ENCODE measurements around the gene IMMP2L.
"Not testable (repeated sequence)": the region's sequence is repeated elsewhere in the genome, so short reads cannot be mapped to it uniquely, and the experiment has no call there.

Gene IMMP2L

DNA sequence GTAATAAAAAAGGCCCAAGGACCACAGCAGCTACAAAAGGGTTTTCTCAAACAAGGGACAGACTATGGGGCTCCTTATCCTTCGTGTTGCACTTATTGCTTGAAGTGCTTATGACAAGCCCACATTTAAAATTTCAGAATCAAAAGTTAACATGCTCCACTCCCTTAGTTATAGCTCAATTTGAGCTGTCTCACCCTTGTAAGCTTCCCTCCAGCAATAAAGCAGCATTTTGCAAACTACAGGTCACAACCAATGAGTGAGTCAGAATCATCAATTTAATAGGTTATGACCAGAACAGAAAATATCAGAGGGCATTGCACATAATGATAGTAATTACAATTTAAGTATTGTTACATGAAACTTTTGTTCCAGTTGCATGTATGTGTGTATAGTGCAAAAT, 53.0 kb downstream of the IMMP2L start:
- no peak for DNase-seq (ENCODE audit: low read depth)

DNA sequence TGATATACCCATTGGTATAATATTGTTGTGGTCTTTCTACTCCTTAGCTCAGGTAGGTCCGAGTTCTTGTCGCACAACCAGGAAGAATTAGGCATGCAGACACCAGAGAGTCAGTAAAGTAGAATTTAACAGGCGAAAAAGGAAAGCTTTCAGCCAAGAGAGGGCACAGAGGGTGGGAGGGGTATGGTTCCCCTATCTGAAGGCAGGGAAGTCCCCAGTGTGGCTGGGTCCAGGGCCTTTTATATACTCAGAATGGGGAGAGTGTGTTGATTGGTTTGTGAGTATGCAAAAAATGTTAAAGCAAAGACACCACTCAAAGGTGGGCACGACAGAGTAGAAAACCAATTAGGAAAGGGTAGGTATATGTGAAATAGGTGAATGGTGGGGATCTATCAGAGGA, 53.9 kb downstream of the IMMP2L start:
- no peak for DNase-seq (ENCODE audit: low read depth)

DNA sequence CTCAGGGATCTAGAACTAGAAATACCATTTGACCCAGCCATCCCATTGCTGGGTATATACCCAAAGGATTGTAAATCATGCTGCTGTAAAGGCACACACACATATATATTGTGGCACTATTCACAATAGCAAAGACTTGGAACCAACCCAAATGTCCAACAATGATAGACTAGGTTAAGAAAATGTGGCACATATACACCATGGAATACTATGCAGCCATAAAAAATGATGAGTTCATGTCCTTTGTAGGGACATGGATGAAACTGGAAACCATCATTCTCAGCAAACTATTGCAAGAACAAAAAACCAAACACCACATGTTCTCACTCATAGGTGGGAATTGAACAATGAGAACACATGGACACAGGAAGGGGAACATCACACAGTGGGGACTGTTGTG, 56.9 kb downstream of the IMMP2L start:
- DNase-seq (ENCODE audit: low read depth): not testable (repeated sequence)

DNA sequence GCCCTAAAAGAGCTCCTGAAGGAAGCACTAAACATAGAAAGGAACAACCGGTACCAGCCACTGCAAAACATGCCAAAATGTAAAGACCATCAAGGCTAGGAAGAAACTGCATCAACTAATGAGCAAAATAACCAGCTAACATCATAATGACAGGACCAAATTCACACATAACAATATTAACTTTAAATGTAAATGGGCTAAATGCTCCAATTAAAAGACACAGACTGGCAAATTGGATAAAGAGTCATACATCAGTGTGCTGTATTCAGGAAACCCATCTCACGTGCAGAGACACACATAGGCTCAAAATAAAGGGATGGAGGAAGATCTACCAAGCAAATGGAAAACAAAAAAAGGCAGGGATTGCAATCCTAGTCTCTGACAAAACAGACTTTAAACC, 60.5 kb downstream of the IMMP2L start:
- DNase-seq (ENCODE audit: low read depth): not testable (repeated sequence)

GRCh38 chr7:111499027-111499426, 63.3 kb downstream of the IMMP2L start:
- DNase-seq (ENCODE audit: low read depth): no peak

GRCh38 chr7:111498391-111499007, 63.8 kb downstream of the IMMP2L start:
- DNase-seq (ENCODE audit: low read depth): no peak

GRCh38 chr7:111495173-111495810, 67.0 kb downstream of the IMMP2L start:
- no peak for DNase-seq (ENCODE audit: low read depth)

DNA sequence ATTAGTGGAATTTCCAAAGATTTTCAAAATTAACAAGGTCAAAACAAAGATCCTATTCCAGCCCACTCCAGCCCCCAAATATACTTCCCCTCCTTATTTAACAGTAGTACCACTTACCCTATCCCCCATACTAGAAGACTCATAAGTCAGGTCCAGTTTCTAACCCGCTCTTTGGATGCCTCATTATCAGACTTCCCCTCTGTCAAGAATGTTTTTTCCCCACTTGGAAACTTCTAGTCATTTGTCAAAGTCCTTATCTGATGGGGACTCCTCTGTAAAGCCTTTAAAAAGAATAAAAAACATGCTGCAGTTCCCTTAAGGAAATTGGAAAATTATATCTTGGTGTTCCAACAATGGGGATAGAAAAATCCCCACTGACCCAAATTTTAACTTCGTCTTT, 70.1 kb downstream of the IMMP2L start:
- no peak for DNase-seq (ENCODE audit: low read depth)

DNA sequence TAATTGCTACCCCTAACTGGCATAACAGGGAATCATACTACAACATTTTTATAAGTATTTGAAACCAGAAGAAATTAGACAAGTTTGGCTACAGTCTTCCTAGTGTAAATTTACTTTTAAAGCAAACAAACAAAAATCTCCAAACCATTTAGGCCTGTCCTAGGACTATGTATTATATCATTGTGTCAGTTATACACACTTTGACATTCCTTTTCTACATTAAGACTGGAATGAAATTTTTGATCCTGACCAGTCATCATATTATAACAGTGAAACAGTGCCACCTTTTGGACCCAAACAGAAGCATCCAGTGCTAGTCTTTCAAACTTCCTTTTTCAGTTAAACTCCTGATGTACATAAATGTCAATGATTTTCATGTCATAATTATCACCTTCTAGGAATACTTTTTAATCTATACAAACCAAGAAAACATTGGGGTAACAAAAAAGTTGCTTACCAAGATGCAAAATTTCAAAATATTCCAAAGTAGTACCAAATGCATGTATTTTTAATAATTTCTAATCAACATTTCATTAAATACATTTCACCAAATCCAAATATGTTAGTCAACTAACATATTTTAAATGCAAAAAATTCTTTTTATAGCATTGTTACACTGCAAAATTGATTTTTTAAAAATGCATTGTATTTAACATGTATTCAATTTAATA, 75.7 kb downstream of the IMMP2L start:
- DNase-seq (ENCODE audit: low read depth): no peak

- DNase-seq (ENCODE audit: low read depth): no peak
These were observed 76.5 kb downstream of the IMMP2L start for GRCh38 chr7:111485701-111486380.

DNA sequence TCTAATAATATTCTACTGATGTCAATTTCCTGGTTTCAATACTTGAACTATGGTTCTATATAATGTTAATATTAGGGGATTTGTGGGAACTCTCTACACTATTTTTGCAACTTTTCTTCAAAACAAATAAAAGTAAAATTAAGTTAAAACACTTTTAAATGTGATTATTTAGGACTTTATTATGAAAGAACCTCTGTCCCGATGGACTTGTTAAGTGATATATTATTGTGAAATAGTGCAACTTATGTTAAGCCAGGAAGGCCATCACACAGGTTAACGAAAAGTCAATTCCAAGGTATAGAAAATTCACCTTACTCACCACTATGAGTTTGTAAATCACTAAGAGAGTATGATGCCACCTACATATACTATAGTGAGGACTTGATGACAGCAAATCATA, 79.2 kb downstream of the IMMP2L start:
- no peak for DNase-seq (ENCODE audit: low read depth)

DNA sequence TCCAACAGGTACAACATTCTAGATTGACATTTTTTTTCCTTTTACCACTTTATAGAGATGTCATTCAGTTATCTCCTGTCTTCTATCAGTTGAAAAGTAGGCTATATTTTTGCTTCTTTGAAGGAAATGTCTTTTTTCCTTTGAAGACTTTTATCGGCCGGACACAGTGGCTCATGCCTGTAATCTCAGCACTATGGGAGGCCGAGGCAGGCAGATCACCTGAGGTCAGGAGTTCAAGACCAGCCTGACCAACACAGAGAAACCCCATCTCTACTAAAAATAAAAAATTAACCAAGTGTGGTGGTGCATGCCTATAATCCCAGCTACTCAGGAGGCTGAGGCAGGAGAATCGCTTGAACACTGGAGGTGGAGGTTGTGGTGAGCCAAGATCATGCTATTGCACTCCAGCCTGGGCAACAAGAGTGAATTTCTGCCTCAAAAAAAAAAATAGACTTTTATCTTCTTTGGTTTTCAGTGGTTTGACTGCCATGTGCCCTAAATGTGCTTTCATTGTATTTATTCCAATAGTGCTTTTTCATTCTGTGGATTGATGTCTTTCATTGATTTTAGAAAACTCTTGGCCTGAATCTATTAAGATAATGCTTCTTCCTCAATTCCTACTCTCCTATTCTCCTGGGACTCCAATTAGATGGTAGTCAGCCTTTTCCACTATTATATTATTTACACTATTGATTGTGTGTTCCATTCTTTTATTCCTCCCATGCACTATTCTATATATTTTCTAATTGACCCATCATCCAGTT, 84.6 kb downstream of the IMMP2L start:
- DNase-seq (ENCODE audit: low read depth): no peak

DNA sequence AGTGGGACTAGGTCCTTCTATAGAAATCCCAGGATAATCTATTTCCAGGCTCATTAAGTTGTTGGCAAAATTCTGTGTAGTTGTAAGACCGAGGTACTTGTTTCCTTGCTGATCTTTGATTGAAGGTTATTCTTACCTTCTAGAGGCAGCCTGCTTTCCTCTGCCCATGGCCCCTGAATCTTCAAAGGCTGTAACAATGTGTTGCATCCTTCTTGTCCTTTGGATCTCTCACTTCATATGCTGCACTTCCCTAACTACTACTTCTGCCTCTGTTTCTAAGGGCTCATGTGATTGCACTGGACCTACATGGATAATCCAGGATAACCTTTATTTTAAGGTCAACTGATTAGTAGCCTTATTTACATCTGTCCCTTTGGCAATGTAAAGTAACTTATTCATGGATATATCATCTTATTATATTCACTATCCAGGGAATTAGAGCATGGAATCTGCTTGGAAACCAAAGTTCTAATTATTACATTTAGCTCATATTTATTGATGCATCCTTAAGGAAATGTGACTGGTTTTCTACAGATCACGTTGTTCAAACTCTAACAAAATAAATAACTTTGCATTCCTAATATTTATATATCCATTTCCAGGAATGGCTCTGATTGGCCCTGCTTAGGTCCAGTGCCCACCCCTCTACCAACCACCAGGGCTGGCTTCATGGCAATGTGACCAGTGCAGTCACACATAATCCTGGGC, 85.6 kb downstream of the IMMP2L start:
- DNase-seq (ENCODE audit: low read depth): no peak

- no peak for DNase-seq (ENCODE audit: low read depth)
These were observed 86.3 kb downstream of the IMMP2L start for GRCh38 chr7:111475959-111476358.

- no peak for DNase-seq (ENCODE audit: low read depth)
These were observed 86.9 kb downstream of the IMMP2L start for GRCh38 chr7:111475419-111475748.

DNA sequence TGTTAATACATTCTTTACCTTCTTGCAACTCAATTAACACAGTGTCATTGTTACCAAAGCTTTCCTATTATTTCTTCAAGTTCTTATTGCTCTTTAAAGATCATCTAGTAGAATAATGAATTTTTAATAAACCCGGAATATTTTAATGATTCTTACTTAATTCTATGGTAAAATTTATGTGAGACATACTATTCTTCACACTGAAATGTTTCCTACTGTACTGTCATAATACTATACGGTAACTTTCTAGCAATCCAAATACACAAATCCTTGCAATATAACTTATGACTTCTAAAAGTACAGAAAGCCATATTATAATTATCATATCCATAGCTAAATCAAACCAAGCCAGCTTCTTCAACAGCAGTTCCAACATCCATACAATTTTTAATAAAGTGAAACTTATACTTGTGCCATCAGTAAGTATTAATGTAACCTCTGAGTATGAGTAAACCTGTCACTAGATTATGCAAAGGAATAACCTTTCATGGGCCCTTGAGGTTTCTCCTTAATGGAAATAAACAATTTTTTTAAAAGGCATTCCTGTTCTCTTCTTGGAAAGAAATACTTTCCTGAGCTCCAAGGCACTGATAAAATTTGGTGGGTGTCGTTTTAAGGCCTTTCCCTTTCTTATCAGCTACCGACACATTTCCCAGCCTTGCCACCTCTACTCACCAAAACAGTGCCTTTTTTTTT, 87.4 kb downstream of the IMMP2L start:
- no peak for DNase-seq (ENCODE audit: low read depth)

GRCh38 chr7:111473449-111474198, 88.7 kb downstream of the IMMP2L start:
- DNase-seq (ENCODE audit: low read depth): no peak

- DNase-seq (ENCODE audit: low read depth): no peak
These were observed 91.3 kb downstream of the IMMP2L start for GRCh38 chr7:111470998-111471397.

- DNase-seq (ENCODE audit: low read depth): not testable (repeated sequence)
These were observed 92.4 kb downstream of the IMMP2L start for GRCh38 chr7:111469894-111470293.

DNA sequence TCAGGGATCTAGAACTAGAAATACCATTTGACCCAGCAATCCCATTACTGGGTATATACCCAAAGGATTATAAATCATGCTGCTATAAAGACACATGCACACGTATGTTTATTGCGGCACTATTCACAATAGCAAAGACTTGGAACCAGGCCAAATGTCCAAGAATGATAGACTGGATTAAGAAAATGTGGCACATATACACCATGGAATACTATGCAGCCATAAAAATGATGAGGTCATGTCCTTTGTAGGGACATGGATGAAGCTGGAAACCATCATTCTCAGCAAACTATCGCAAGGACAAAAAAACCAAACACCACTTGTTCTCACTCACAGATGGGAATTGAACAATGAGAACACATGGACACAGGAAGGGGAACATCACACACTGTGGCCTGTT, 96.5 kb downstream of the IMMP2L start:
- not testable (repeated sequence) for DNase-seq (ENCODE audit: low read depth)
